GM12865 (cell line): ENCODE data around the gene MEGF9.
"Not testable (repeated sequence)": the region's sequence is repeated elsewhere in the genome, so short reads cannot be mapped to it uniquely, and the experiment has no call there.

Source experiments
- DNase-seq: peaks from one replicate; pipeline ENCODE4 v3.0.0; 2010; ENCODE audit warnings: low read depth
- H3K4me3 ChIP-seq: 2 replicates; pipeline ENCODE4 v1.5.1; 2011; ENCODE audit warnings: mild to moderate bottlenecking, low read depth, low read length, control low read depth
- TF ChIP-seq, protein P1 (sequence below): IDR thresholded peaks from 2 replicates; pipeline ENCODE4 v1.5.1; 2011; ENCODE audit warnings: low read length, control low read depth, low read depth, inconsistent platforms; ENCODE audit not compliant: insufficient read depth; ENCODE audit errors: missing control alignments

Gene MEGF9

DNA sequence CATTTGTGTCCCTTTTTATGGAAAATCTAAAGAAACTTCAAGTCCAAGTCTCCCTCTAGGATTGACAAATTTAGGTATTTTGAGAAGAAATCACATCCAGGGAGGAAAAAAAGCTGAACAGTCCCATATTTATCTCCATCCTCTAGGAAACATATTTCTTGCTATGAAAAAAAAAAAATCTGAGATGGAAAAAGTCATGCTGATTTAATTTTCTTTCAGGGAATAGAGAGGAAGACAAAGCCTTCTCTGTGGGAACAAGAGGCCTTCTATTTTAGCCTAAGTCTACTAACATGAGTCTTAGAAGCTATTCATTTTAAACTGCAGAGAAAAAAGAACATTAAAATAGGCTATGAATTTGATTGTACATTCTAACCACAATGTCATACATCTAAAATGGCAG is 71.2 kb downstream of the MEGF9 start:
- TF ChIP-seq, protein P1, sequence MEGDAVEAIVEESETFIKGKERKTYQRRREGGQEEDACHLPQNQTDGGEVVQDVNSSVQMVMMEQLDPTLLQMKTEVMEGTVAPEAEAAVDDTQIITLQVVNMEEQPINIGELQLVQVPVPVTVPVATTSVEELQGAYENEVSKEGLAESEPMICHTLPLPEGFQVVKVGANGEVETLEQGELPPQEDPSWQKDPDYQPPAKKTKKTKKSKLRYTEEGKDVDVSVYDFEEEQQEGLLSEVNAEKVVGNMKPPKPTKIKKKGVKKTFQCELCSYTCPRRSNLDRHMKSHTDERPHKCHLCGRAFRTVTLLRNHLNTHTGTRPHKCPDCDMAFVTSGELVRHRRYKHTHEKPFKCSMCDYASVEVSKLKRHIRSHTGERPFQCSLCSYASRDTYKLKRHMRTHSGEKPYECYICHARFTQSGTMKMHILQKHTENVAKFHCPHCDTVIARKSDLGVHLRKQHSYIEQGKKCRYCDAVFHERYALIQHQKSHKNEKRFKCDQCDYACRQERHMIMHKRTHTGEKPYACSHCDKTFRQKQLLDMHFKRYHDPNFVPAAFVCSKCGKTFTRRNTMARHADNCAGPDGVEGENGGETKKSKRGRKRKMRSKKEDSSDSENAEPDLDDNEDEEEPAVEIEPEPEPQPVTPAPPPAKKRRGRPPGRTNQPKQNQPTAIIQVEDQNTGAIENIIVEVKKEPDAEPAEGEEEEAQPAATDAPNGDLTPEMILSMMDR, result no peak
- no peak for DNase-seq
- H3K4me3 ChIP-seq, result no peak overlapping the region

DNA sequence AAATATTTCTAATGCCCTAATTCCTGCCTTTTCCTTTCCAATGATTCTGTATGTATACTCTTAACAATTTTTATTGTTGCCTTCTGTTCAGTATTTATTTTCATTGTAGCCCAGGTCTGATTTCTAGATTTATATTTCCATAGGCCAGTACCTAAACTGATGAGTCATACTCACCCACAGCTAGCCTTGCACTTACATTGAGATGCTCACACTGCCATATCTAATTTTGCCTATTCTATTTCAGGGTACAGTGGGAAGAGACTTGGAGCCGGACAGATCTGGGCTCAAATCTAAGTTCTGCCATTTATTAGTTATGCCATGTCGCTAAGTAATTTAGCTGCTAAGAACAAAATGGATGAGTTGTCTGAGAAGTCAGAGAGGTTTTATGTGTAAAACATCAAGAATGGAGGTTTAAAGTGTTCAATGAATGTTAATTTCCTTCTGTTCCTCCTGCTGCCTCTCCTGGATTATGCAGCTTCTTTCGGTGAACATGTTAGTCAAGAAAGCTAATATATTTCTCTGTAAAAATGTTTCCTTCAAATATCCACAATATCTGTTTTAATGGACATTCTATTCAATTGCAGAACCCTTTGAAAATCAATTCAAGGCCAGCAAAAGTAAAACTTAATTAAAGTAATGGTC is 72.0 kb downstream of the MEGF9 start:
- H3K4me3 ChIP-seq, result no peak overlapping the region
- TF ChIP-seq, protein P1, result no peak
- no peak for DNase-seq

- not testable (repeated sequence) for DNase-seq, H3K4me3 ChIP-seq
Measured at GRCh38 chr9:120640874-120641273, 73.4 kb downstream of the MEGF9 start.

GRCh38 chr9:120640380-120640779 is 73.9 kb downstream of the MEGF9 start:
- no peak for DNase-seq
- TF ChIP-seq, protein P1, result no peak
- no peak overlapping the region for H3K4me3 ChIP-seq

DNA sequence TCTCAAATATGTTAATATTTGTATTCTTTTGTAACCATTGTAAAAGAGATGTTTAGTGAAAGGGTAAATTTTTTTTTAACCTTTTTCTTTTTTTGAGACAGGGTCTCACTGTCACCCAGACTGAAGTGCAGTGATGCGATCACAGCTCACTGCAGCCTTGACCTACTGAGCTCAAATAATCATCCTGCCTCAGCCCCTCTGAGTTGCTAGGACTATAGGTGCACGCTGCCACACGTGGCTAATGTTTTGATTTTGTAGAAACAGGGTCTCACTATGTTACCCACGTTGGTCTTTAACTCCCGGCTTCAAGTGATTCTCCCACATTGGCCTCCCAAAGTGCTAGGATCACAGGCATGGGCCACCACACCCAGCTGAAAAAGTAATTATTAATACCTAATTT is 76.4 kb downstream of the MEGF9 start:
- no peak for DNase-seq
- TF ChIP-seq, protein P1, result no peak
- H3K4me3 ChIP-seq, result no peak overlapping the region

DNA sequence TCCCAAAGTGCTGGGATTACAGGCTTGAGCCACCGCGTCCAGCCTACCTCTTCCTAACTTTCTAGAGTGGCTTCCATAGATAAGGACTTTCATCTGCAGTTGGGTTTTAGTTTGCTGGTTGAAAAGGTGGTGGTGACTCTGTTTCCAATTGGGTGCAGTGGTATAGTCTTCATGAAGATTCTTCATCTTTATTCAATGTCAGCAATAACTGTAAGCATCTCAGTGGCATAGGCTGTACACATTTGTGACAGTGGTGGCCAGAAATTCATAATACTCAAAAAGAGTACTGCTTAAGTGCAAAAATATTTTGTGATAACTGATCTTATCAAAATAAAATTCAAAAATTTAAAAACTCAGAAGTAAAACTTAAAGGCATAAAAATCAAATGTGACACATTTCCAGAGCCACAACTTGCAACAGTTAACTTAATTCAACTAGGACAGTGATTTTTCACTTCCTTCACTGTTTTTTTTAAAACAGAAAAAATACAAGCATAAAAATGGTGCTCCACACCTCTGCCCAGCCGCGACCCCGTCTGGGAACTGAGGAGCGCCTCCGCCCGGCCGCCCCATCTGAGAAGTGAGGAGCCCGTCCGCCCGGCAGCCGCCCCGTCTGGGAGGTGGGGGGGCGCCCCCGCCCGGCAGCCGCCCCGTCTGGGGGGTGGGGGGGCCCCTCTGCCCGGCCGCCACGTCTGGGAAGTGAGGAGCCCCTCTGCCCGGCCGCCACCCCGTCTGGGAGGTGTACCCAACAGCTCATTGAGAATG is 77.9 kb downstream of the MEGF9 start:
- no peak for DNase-seq
- no peak overlapping the region for H3K4me3 ChIP-seq
- TF ChIP-seq, protein P1, result no peak

- H3K4me3 ChIP-seq, result no peak overlapping the region
- DNase-seq, result no peak
- TF ChIP-seq, protein P1, result no peak
Measured at GRCh38 chr9:120635011-120635410, 79.3 kb downstream of the MEGF9 start.
